Small intestine (tissue), 7 donors: Measurements from ENCODE around the gene LPAR1. TPM values are rescaled to one million over a fixed set of nuclear protein-coding genes. Genes with fewer than 3 reads are reported as not detected.

Experiments
- DNase-seq, 2 donors: peaks; one replicate each; pipeline versions ENCODE4 v3.0.0 to v3.0.0-alpha.2; 2013
- FAIRE-seq: peaks from 2 replicates; lab custom pipeline; 2012; peaks lifted over from hg19 to GRCh38; lab: Jason Lieb, UNC
- H3K27ac ChIP-seq, 3 donors: one replicate each; pipeline ENCODE4 v1.5.1; 2013; ENCODE audit warnings: low read length in 2 of 3, mild to moderate bottlenecking in 2 of 3, control low read depth in 1 of 3, inconsistent platforms in 1 of 3, low read depth in 1 of 3, moderate library complexity in 1 of 3
- H3K27me3 ChIP-seq, 3 donors: one replicate each; pipeline ENCODE4 v1.6.1; 2013; ENCODE audit warnings: low read length in 3 of 3, inconsistent platforms in 1 of 3; ENCODE audit not compliant: control insufficient read depth in 3 of 3, insufficient read depth in 3 of 3
- H3K36me3 ChIP-seq, 3 donors: one replicate each; pipeline ENCODE4 v1.6.1; 2013; ENCODE audit warnings: low read length in 3 of 3, inconsistent platforms in 1 of 3, low read depth in 1 of 3, mild to moderate bottlenecking in 1 of 3, moderate library complexity in 1 of 3; ENCODE audit not compliant: control insufficient read depth in 3 of 3, insufficient read depth in 2 of 3
- H3K4me1 ChIP-seq, 3 donors: one replicate each; pipeline ENCODE4 v1.6.1; 2013; ENCODE audit warnings: low read length in 2 of 3, inconsistent platforms in 1 of 3, low read depth in 1 of 3, mild to moderate bottlenecking in 1 of 3, moderate library complexity in 1 of 3; ENCODE audit not compliant: control insufficient read depth in 3 of 3, insufficient read depth in 2 of 3
- H3K4me3 ChIP-seq, 3 donors: one replicate each; pipeline ENCODE4 v1.5.1; 2013; ENCODE audit warnings: low read length in 3 of 3, control low read depth in 1 of 3, inconsistent platforms in 1 of 3, low read depth in 1 of 3, mild to moderate bottlenecking in 1 of 3, moderate library complexity in 1 of 3
- H3K9me3 ChIP-seq, 2 donors: one replicate each; pipeline ENCODE4 v1.6.1; 2013; ENCODE audit warnings: low read depth in 1 of 2, low read length in 1 of 2; ENCODE audit not compliant: control insufficient read depth in 2 of 2, insufficient read depth in 1 of 2
- WGBS, 3 donors: extraction: QIAGEN DNeasy Blood & Tissue Kit; methylation state at CpG; one replicate each; pipeline ENCODE4 v1.1.7; 2013; 5-methylcytosine and 5-hydroxymethylcytosine counted together
- polyA plus RNA-seq, 4 donors: library from polyadenylated mRNA; stranded (reverse) in 3 of 4; unstranded in 1 of 4; fragments of 200-250 nt in 3 of 4; fragments of 120-200 nt in 1 of 4; gene quantifications; one replicate each; pipeline versions ENCODE4 v1.2.1 to v1.2.3, GENCODE V29; 2013
- donor health status: healthy with polysubstance abuse.
- donor health status: control.
- donor health status: control.
- donor health status: Bipolar disorder and iron deficiency.
- donor health status: healthy.

LPAR1 gene
- polyA plus RNA-seq, 4 donors: 7.4 to 15.7 (median 11.4) TPM

DNA sequence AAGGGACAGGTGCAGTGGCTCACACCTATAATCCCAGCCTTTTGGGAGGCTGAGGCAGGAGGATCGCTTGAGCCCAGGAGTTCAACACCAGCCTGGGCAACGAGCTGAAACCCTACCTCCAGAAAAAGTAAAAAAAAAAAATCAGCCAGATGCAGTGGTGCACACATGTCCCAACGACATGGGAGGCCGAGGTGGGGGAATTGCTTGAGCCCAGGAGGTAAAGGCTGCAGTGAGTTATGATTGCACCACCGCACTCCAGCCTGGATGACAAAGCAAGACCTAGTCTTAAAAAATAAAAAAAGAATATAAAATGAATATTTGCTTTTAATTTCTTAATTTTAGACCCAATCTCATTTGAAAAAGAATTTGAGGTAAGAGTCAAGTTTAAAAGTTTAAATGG is 143.5 kb downstream of the LPAR1 start:
- DNase-seq: no peak
- no peak for FAIRE-seq
- WGBS, 3 donors: 85 to 92% (median 88%) methylated on average over 5 of the region's 5 CpGs
- Histone ChIP-seq H3K4me1 (peaks cover 0 to 11% (median 3%) of the 10 kb centered on the region in 3 donors), H3K9me3 (peaks cover 0 to 3% of the 10 kb centered on the region in 2 donors), H3K27me3 (no peaks in the 10 kb centered on the region), H3K4me3 (no peak overlapping the region), H3K36me3 (peaks cover 0 to 3% (median 0%) of the 10 kb centered on the region in 3 donors), H3K27ac (no peak overlapping the region)

DNA sequence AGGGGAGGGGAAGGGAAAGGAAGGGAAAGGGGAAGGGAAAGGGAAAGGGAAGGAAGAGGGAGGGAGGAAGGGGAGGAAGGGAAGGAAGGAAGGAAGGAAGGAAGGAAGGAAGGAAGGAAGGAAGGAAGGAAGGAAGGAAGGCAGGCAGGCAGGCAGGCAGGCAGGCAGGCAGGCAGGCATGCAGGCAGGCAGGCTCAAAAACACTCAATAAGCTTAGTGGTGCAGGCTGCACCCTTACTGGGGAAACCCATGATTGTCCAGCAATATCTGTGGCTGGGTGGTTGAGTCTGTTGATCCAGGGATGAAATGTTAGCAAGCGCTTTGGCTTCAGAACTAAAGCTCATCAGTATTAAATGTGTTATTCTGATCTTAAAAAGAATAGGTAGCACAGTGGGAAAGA is 145.6 kb downstream of the LPAR1 start:
- Histone ChIP-seq H3K36me3 (peaks cover 0 to 3% (median 0%) of the 10 kb centered on the region in 3 donors), H3K4me3 (no peak overlapping the region), H3K27ac (no peak overlapping the region), H3K27me3 (no peaks in the 10 kb centered on the region), H3K4me1 (peaks cover 0 to 11% (median 0%) of the 10 kb centered on the region in 3 donors), H3K9me3 (peaks cover 0 to 3% of the 10 kb centered on the region in 2 donors)
- FAIRE-seq: no peak
- no peak for DNase-seq
- 95 to 100% (median 98%) methylated on average over 1 of the region's 1 CpG for WGBS, 3 donors

DNA sequence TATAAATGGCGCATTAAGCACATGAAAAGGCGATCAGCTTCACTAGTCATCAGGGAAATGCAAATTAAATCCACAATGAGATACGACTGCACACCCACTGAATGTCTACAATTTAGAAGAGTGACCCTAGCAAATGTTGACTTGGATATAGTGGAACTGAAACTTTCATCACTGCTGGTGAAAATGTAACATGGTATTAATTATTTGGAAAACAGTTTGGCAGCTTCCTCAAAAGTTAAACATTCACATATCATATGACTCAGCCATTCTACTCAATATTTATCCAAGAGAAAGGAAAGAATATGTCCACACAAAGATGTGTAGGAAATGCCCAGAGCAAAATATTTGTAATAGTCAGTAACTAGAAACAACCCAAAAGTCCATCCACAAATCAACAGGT is 146.5 kb downstream of the LPAR1 start:
- FAIRE-seq: no peak

DNA sequence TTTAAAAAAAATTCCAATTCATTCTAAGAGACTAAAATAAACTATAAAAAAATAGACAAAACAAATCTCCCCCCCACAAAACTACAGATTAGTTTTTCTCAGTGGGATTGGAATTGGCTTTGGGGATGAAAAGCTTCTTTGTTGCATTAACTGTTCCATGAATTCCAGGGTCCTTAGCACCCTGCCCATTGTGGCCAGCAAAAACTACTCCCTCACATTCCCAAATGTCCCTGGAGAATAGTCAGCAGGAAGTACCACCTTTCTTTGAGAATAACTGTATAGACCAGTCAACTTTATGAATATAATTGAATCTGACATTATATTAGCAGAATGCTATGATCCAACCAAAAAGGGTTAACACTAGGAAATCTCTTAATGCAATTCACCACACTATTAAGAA is 147.9 kb downstream of the LPAR1 start:
- DNase-seq: no peak
- H3K36me3 ChIP-seq: no peaks in the 10 kb centered on the region
- H3K4me1 ChIP-seq: peaks cover 0 to 5% (median 0%) of the 10 kb centered on the region in 3 donors
- H3K9me3 ChIP-seq: no peaks in the 10 kb centered on the region
- H3K27me3 ChIP-seq: no peaks in the 10 kb centered on the region
- no peak overlapping the region for H3K27ac ChIP-seq
- H3K4me3 ChIP-seq: no peak overlapping the region
- no peak for FAIRE-seq

More for the DNA sequence above, 146.5 kb downstream of the LPAR1 start:
- H3K27ac ChIP-seq: no peak overlapping the region
- WGBS, 3 donors: 73 to 88% (median 86%) methylated on average over 3 of the region's 3 CpGs
- DNase-seq: peak in 1 of 2 donors; percentile 3
- no peaks in the 10 kb centered on the region for H3K9me3 ChIP-seq
- no peak overlapping the region for H3K4me3 ChIP-seq
- H3K27me3 ChIP-seq: no peaks in the 10 kb centered on the region
- H3K4me1 ChIP-seq: peaks cover 0 to 11% (median 0%) of the 10 kb centered on the region in 3 donors
- H3K36me3 ChIP-seq: no peaks in the 10 kb centered on the region

DNA sequence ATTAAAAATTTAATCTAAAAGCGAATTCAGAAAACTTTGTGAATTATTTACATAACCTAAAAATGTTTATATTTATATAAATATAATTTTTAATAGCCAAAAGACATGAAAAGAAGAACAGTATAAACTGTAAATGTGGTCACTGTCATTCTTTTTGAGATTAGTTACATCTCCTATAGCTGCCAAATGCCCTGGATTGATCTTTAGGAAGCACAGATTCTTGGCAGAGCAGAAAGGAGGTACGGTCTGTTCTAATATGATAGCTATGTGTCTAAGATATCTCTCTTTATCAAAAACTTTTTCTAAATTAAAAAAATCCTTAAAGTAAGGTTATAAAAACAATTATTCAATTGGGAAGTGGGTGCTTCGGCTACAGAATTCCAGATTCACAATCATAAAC is 151.0 kb downstream of the LPAR1 start:
- 68 to 89% (median 86%) methylated on average over 3 of the region's 3 CpGs for WGBS, 3 donors
- no peaks in the 10 kb centered on the region for H3K4me1 ChIP-seq
- DNase-seq: no peak
- H3K36me3 ChIP-seq: no peaks in the 10 kb centered on the region
- H3K9me3 ChIP-seq: no peaks in the 10 kb centered on the region
- no peaks in the 10 kb centered on the region for H3K27me3 ChIP-seq
- no peak overlapping the region for H3K4me3 ChIP-seq
- no peak overlapping the region for H3K27ac ChIP-seq
- peak; percentile 33 for FAIRE-seq

DNA sequence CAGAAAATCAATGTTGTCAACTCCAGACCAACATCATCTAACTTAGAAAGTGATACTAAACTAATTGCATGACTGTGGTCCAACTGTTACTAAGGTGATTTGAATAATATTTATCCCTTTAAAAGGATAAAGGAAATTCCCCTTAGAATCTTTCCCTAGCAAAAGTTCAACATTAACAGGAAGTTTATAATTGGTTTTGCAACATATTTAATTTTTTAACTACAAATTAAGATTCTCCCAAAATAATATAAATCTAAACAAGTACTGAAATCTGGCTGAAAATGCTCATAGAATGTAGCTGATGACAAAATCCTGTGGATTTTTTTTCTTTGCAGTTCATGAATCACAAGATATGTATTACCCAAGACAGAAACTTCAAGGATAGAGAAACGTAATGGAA is 151.4 kb downstream of the LPAR1 start:
- no peak overlapping the region for H3K27ac ChIP-seq
- H3K36me3 ChIP-seq: no peaks in the 10 kb centered on the region
- no peak overlapping the region for H3K4me3 ChIP-seq
- H3K9me3 ChIP-seq: no peaks in the 10 kb centered on the region
- DNase-seq (peak in 1 of 2 donors; percentile 15), FAIRE-seq (no peak)
- no peaks in the 10 kb centered on the region for H3K4me1 ChIP-seq
- WGBS, 3 donors: 46 to 84% (median 63%) methylated on average over 1 of the region's 1 CpG
- no peaks in the 10 kb centered on the region for H3K27me3 ChIP-seq

DNA sequence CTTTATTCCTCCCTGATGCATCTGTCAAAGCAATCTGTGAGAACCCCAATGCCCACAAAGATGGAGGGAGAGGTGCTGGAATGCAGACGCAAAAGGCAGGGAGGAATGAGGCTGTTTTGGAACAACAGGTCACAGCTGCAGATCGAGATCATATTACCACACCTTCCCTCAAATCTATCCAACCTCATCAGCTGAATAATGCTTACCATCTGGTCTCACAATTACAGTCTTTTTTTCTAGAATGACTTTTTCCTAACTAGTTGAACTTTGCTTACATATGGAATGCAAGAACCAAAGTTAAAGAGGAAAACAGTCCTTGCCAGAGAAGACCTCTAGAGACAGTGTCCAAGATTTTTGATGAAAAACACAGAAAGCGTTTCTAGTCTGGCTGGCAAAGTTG is 158.1 kb downstream of the LPAR1 start:
- WGBS, 3 donors: 58 to 76% (median 73%) methylated on average over 3 of the region's 3 CpGs
- H3K27me3 ChIP-seq: no peaks in the 10 kb centered on the region
- FAIRE-seq: no peak
- no peaks in the 10 kb centered on the region for H3K9me3 ChIP-seq
- H3K36me3 ChIP-seq: peaks cover 0 to 3% (median 0%) of the 10 kb centered on the region in 3 donors
- H3K27ac ChIP-seq: peak overlapping the region in 1 of 3 donors; percentile 12
- no peaks in the 10 kb centered on the region for H3K4me1 ChIP-seq
- no peak overlapping the region for H3K4me3 ChIP-seq
- DNase-seq: no peak

DNA sequence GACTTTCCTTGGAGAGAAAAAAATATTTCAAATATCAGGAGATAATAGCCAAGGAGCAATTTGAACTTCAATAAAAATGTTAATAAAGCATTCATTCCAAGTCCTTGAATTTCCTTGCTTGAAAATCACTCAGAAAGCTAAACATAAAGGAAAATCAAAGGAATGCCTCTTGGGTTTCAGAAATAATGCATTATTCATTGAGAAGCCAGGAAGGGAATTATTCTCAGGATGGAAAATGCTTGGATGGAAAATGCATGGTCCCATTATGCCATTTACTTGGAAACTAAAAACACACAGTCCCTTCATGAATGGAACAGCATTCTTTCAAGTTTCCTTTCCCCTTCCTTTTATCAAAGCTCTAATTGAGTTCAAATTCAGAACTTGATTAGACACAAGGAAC is 160.9 kb downstream of the LPAR1 start:
- no peaks in the 10 kb centered on the region for H3K4me1 ChIP-seq
- DNase-seq (no peak), FAIRE-seq (no peak)
- H3K27ac ChIP-seq: no peak overlapping the region
- H3K36me3 ChIP-seq: peaks cover 0 to 5% (median 0%) of the 10 kb centered on the region in 3 donors
- H3K4me3 ChIP-seq: no peak overlapping the region
- H3K9me3 ChIP-seq: no peaks in the 10 kb centered on the region
- no peaks in the 10 kb centered on the region for H3K27me3 ChIP-seq

DNA sequence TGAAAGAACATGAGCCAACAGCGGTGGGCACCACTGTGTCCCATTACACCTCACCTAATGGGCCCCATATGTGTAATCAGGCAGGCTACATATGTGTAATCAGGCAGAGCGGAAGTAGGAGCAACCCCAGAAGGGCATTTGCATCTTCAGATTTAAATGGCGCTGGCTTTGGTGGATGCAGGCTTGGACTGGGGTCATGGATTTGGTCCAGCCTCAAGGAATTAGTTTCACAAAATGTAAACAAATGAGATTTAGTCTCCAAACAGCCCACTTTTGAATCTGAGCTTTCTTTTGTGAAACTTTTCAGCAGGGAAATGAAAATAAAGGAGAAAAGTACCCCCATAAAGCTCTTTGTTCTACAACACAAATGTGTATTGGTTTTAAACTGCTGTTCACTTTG is 161.3 kb downstream of the LPAR1 start:
- Histone ChIP-seq H3K4me1 (no peaks in the 10 kb centered on the region), H3K9me3 (no peaks in the 10 kb centered on the region), H3K27me3 (no peaks in the 10 kb centered on the region), H3K27ac (no peak overlapping the region), H3K4me3 (no peak overlapping the region), H3K36me3 (peaks cover 0 to 5% (median 0%) of the 10 kb centered on the region in 3 donors)
- no peak for DNase-seq
- FAIRE-seq: no peak
- WGBS, 3 donors: 81 to 94% (median 85%) methylated on average over 3 of the region's 3 CpGs
